T-cell (primary cell): ENCODE data around the gene GLCCI1. TPM values are rescaled to one million over a fixed set of nuclear protein-coding genes. Genes with fewer than 3 reads are reported as not detected.
A peak's percentile ranks its signal among the peaks of the same experiment; 100 is the strongest.

Source experiments
- ATAC-seq, 4 experiments: fragments of 200-7000 bp in 3 of 4; fragments of 150-1000 bp in 1 of 4; cut with Tn5 transposase; replicated peaks in 1 of 4; 1 replicate in 3 of 4; 2 replicates in 1 of 4; pipeline ENCODE4 v1.10.0; 2021; ENCODE audit warnings: moderate library complexity in 3 of 4, mild to moderate bottlenecking in 2 of 4, moderate number of reproducible peaks in 1 of 4
- CTCF ChIA-PET, 2 donors: fragments of 300-600 bp; sonication (Branson Sonifier 250); formaldehyde crosslinking; loops; one replicate each; lab custom pipeline; 2022; ENCODE audit warnings: antibody characterized with exemption in 2 of 2; lab: Charles Lee
- POLR2A ChIA-PET, 2 donors: fragments of 300-600 bp; sonication (Branson Sonifier 250); formaldehyde crosslinking; loops; one replicate each; lab custom pipeline; 2022; ENCODE audit warnings: antibody characterized with exemption in 2 of 2; lab: Charles Lee
- DNase-seq, 35 experiments: peaks; one replicate each; pipeline versions ENCODE4 v3.0.0 to v3.0.0-alpha.2; 2013 to 2023
- H3K27ac ChIP-seq: one replicate; pipeline ENCODE4 v1.5.1; 2013; ENCODE audit warnings: low read length
- H3K27me3 ChIP-seq, 2 experiments: replicated peaks in 1 of 2; 1 replicate in 1 of 2; 2 replicates in 1 of 2; pipeline versions ENCODE4 v1.6.1 to v1.7.0; 2013; ENCODE audit warnings: low read length in 1 of 2, mixed read lengths in 1 of 2; ENCODE audit not compliant: control insufficient read depth in 2 of 2, insufficient read depth in 2 of 2; ENCODE audit errors: extremely low read depth in 1 of 2
- H3K36me3 ChIP-seq, 2 donors: 1 replicate in 1 of 2; 2 replicates in 1 of 2; pipeline versions ENCODE4 v1.6.1 to v1.7.0; 2013; ENCODE audit warnings: low read length in 1 of 2; ENCODE audit not compliant: control insufficient read depth in 2 of 2, insufficient read depth in 1 of 2; ENCODE audit errors: extremely low read depth in 1 of 2
- H3K4me1 ChIP-seq, 2 experiments: 1 replicate in 1 of 2; 2 replicates in 1 of 2; pipeline versions ENCODE4 v1.6.1 to v1.7.0; 2013; ENCODE audit warnings: low read length in 2 of 2, mixed read lengths in 1 of 2; ENCODE audit not compliant: insufficient read depth in 2 of 2, control insufficient read depth in 1 of 2; ENCODE audit errors: extremely low read depth in 1 of 2
- H3K4me3 ChIP-seq, 2 donors: 1 replicate in 1 of 2; 2 replicates in 1 of 2; pipeline versions ENCODE4 v1.5.1 to v1.7.0; 2013; ENCODE audit warnings: mild to moderate bottlenecking in 2 of 2, low read length in 1 of 2, moderate library complexity in 1 of 2; ENCODE audit not compliant: control insufficient read depth in 1 of 2; ENCODE audit errors: extremely low read depth in 1 of 2
- H3K9me3 ChIP-seq: 2 replicates; pipeline ENCODE4 v1.7.0; 2013
- H3K27ac Mint-ChIP-seq, 2 donors: one replicate each; pipeline ENCODE4 v1.8.0; 2020 to 2021; ENCODE audit warnings: mild to moderate bottlenecking in 2 of 2, mixed read lengths in 2 of 2
- H3K27me3 Mint-ChIP-seq, 2 donors: one replicate each; pipeline ENCODE4 v1.8.0; 2021 to 2022; ENCODE audit warnings: mixed read lengths in 2 of 2
- H3K36me3 Mint-ChIP-seq: one replicate; pipeline ENCODE4 v1.8.0; 2021; ENCODE audit warnings: mixed read lengths
- H3K4me1 Mint-ChIP-seq, 3 donors: one replicate each; pipeline ENCODE4 v1.8.0; 2020 to 2022; ENCODE audit warnings: mixed read lengths in 3 of 3, mild to moderate bottlenecking in 1 of 3
- H3K4me3 Mint-ChIP-seq, 3 donors: one replicate each; pipeline ENCODE4 v1.8.0; 2020 to 2022; ENCODE audit warnings: mild to moderate bottlenecking in 3 of 3, mixed read lengths in 3 of 3, moderate library complexity in 3 of 3
- H3K9me3 Mint-ChIP-seq, 3 donors: one replicate each; pipeline ENCODE4 v1.8.0; 2020 to 2022; ENCODE audit warnings: mixed read lengths in 3 of 3
- WGBS: methylation state at CpG from one replicate; pipeline ENCODE4 v1.1.5; 2013; ENCODE audit warnings: missing lambda C conversion rate; ENCODE audit not compliant: insufficient coverage; 5-methylcytosine and 5-hydroxymethylcytosine counted together
- total RNA-seq, 35 experiments: library from RNA in 6 of 35; stranded (reverse) in 6 of 35; fragments of 120-200 nt in 1 of 35; gene quantifications; one replicate each; pipeline versions ENCODE4 v1.2.1 to v1.2.4 and lab custom pipeline; 2013 to 2026

The GLCCI1 gene
- total RNA-seq, 5 donors from 2014 or later (not counting 1 experiment from before 2014, with no cell fraction given), result 30.6 to 51.5 (median 38.0) TPM

DNA sequence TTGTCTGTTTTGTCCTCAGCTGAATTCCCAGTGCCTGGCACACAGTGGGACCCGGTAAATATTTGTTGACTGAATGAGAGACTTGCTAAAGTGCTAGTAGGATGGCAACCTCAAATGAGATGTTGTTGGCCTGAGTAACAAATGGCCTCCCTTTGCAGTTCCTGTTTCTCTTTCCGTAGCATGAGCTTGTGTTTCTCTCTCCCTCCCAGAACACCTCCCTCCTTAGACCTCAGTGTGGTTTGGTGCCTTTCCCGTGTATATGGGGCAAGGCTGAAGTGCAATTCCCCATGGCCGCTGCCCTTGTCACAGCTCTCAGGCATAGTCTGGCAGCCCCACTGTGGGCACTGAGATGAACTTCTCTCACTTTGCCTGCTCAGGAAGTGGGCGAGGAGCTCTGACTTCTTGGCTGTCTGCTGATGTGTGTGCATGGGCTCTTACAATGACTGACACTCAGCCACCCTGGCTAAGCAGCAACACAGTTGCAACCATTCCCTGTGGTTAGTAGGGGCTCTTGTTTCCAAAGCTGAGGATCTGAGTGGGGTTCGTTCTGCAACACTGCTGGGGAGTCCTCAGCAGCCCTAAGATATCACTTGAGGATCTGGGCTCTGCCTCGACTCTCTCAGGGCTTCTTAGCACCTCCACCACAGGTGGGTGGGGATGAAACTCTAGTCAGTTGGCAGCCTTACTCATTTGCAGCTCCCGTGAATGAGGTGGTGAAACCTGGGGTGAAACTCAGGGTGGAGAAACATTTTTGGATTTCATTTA lies 157.3 kb downstream of the GLCCI1 start:
- Mint-ChIP-seq H3K4me3 (peak overlapping the region; percentile 45 to 77 (median 66)), H3K27me3 (no peaks in the 10 kb centered on the region), H3K4me1 (peaks cover 84 to 86% (median 85%) of the 10 kb centered on the region in 3 donors), H3K9me3 (no peaks in the 10 kb centered on the region), H3K36me3 (peaks cover 5% of the 10 kb centered on the region), H3K27ac (peak overlapping the region; percentile 99 to 100)
- Histone ChIP-seq H3K4me3 (peak overlapping the region; percentile 5 to 10), H3K27me3 (no peaks in the 10 kb centered on the region), H3K36me3 (no peaks in the 10 kb centered on the region), H3K4me1 (peaks cover 44 to 73% of the 10 kb centered on the region in 2 experiments), H3K27ac (peak overlapping the region; percentile 92), H3K9me3 (no peaks in the 10 kb centered on the region)
- ChIA-PET CTCF (interaction anchor here (0.6 to 2.0 kb wide), 9 partner anchors 9 to 486 kb away, joined by 3 to 12 read pairs (median 5); partner anchors contain the start of gene UMAD1 (in 1 of the 2)), POLR2A (interaction anchor here (0.5 to 1.9 kb wide), 8 partner anchors 8 to 181 kb away, joined by 3 to 7 read pairs (median 3); no protein-coding TSS in a partner anchor)
- peak; percentile 67 to 91 (median 79) for DNase-seq
- WGBS, result 10% methylated on average over 4 of the region's 8 CpGs
- peak; percentile 97 to 99 (median 98) for ATAC-seq

DNA sequence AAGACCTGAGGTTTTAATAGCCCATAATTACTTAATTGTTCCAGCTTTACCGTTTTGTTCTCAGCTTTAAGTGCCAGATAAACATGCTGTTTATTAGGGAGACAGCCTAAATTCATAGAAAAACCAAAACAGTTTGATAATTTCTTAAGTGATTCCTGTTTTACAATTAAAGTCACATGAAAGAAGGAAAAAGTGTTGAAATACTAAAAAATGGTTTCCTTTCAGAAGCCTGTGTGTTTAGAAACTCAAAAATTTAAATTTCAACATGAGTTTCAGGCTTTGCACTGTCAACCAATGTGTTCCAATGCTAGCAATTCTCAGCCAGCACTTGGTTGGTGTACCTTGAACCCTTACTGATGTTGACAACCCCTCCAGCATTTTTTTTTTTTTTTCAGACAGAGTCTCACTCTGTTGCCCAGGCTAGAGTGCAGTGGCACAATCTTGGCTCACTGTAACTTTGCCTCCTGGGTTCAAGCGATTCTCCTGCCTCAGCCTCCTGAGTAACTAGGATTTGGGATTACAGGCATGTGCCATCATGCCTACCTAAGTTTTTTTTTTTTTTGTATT lies 158.1 kb downstream of the GLCCI1 start:
- Histone ChIP-seq H3K27me3 (no peaks in the 10 kb centered on the region), H3K4me1 (peaks cover 51 to 78% of the 10 kb centered on the region in 2 experiments), H3K9me3 (no peaks in the 10 kb centered on the region), H3K4me3 (no peak overlapping the region), H3K36me3 (no peaks in the 10 kb centered on the region), H3K27ac (peak overlapping the region; percentile 92)
- ATAC-seq, result no peak
- peaks cover 86 to 87% (median 86%) of the 10 kb centered on the region in 3 donors for H3K4me1 Mint-ChIP-seq
- H3K4me3 Mint-ChIP-seq, result peak overlapping the region in 2 of 3 donors; percentile 32 to 77
- peak overlapping the region; percentile 99 to 100 for H3K27ac Mint-ChIP-seq
- POLR2A ChIA-PET, result interaction anchor here (0.5 to 1.4 kb wide), 4 partner anchors 50 to 182 kb away, joined by 3 read pairs; no protein-coding TSS in a partner anchor
- CTCF ChIA-PET, result interaction anchor here in 1 of 2 donors (1.0 to 2.0 kb wide), 4 partner anchors 42 to 486 kb away, joined by 3 to 9 read pairs (median 5); partner anchors contain the start of gene UMAD1
- peaks cover 5% of the 10 kb centered on the region for H3K36me3 Mint-ChIP-seq
- H3K9me3 Mint-ChIP-seq, result no peaks in the 10 kb centered on the region
- no peaks in the 10 kb centered on the region for H3K27me3 Mint-ChIP-seq
- no CpG with 5 or more reads among the region's 2 CpGs for WGBS
- DNase-seq, result no peak

DNA sequence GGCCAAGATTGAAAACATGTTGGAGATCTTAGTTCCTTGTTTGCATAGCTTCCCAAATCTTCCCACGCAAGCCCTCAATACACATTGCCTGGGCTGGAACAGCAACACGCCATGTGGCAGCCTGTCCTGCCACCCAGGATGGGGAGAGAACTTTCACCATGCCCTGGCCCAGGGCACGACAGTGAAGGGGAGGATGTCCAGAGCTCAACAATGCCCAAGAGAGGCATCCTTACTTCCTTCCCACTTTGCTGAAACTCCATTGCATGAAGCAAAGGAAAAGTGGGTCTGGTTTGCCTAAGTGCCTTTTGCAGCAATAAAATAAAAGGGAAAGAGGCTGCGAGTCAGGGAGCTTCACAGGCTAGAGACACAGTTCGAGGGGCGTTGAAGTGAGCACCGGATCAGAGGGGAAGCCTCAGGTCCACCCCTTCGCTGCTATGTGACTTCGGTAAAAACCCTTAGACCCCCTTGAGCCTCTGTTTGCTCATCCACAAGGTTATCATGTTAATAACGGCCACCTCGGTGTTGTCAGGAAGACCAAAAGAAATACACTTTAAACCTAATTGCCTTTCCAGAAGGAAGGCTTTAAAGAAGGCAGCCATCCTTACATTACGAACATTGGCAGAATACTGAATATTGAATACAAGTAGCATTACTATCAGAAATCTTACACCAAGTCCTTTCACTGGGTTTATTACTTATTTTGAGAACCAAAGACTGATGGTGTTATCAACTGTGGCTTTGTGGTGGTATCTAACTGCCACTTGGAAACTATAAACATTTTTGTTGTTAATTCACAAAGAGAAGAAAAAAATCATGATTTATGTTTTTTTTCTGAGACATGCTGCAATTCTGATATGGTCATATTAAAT lies 160.1 kb downstream of the GLCCI1 start:
- peak in 1 of 35 experiments; percentile 55 for DNase-seq
- Mint-ChIP-seq H3K27me3 (no peaks in the 10 kb centered on the region), H3K4me3 (peak overlapping the region in 2 of 3 donors; percentile 19 to 77), H3K27ac (peak overlapping the region; percentile 99 to 100), H3K36me3 (peaks cover 5% of the 10 kb centered on the region), H3K9me3 (no peaks in the 10 kb centered on the region), H3K4me1 (peaks cover 92 to 96% (median 95%) of the 10 kb centered on the region in 3 donors)
- peak overlapping the region; percentile 92 for H3K27ac ChIP-seq
- no peaks in the 10 kb centered on the region for H3K36me3 ChIP-seq
- no peak for ATAC-seq
- CTCF ChIA-PET, result interaction anchor here in 1 of 2 donors (1.0 kb wide), 1 partner anchor 21 kb away, joined by 3 read pairs; no protein-coding TSS in a partner anchor
- 66% methylated on average over 6 of the region's 12 CpGs for WGBS
- POLR2A ChIA-PET, result interaction anchor here (0.6 kb wide), 2 partner anchors 20 to 149 kb away, joined by 3 read pairs; no protein-coding TSS in a partner anchor
- H3K4me1 ChIP-seq, result peaks cover 69 to 88% of the 10 kb centered on the region in 2 experiments
- H3K4me3 ChIP-seq, result no peak overlapping the region
- no peaks in the 10 kb centered on the region for H3K27me3 ChIP-seq
- H3K9me3 ChIP-seq, result no peaks in the 10 kb centered on the region

DNA sequence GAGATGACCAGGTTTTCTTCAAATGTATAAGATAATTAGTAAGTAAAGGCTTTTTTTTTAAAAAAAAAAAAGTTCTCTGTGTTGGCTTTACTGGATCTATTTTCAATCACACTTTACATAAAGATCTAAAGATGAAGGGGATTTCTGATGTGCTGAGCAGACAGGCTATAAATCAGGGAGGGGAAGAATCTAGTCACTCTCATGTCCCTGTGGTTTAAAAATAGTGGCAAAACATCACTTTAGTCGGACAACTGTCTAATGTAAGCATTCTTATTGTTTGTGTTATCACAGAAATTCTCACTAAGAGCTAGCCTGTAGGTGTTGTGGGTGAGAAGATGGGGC lies 160.7 kb downstream of the GLCCI1 start:
- H3K9me3 Mint-ChIP-seq, result no peaks in the 10 kb centered on the region

DNA sequence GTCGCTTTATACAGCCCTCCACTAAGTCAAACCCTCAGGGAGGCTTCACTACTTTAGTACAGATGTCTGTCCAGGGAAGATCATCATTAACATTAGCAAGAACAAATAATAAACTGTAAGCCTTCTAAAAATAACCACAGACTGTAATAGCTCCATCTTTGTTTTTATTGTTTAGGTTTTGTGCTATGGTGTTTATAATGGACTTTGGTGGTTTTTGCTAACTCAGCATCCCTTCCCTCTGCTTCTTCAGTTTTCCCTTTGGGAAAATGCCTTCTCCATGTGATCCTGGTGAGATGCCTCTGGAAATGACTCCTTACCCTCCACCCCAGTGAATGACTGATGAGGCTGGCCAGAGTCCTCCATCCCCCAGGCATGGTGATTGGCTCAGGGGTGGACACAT lies 162.1 kb downstream of the GLCCI1 start:
- Mint-ChIP-seq H3K27ac (peak overlapping the region; percentile 95 to 97), H3K4me3 (no peak overlapping the region), H3K27me3 (no peaks in the 10 kb centered on the region), H3K9me3 (no peaks in the 10 kb centered on the region), H3K4me1 (peaks cover 88 to 94% (median 94%) of the 10 kb centered on the region in 3 donors), H3K36me3 (peaks cover 5% of the 10 kb centered on the region)
- Histone ChIP-seq H3K4me3 (no peak overlapping the region), H3K36me3 (no peaks in the 10 kb centered on the region), H3K27me3 (no peaks in the 10 kb centered on the region), H3K4me1 (peaks cover 70 to 84% of the 10 kb centered on the region in 2 experiments), H3K9me3 (no peaks in the 10 kb centered on the region), H3K27ac (peak overlapping the region; percentile 92)
- no peak for DNase-seq
- no peak for ATAC-seq
- WGBS, result 100% methylated on average over 1 of the region's 1 CpG
- POLR2A ChIA-PET, result interaction anchor here in 1 of 2 donors (0.6 to 2.1 kb wide), 2 partner anchors 46 to 286 kb away, joined by 3 to 10 read pairs; no protein-coding TSS in a partner anchor
- CTCF ChIA-PET, result interaction anchor here in 1 of 2 donors (0.5 kb wide), 1 partner anchor 367 kb away, joined by 3 read pairs; no protein-coding TSS in a partner anchor

More for the DNA sequence above, 160.7 kb downstream of the GLCCI1 start:
- CTCF ChIA-PET, result interaction anchor here in 1 of 2 donors (1.0 kb wide), 1 partner anchor 20 kb away, joined by 3 read pairs; no protein-coding TSS in a partner anchor
- Histone ChIP-seq H3K27me3 (no peaks in the 10 kb centered on the region), H3K27ac (peak overlapping the region; percentile 92), H3K36me3 (no peaks in the 10 kb centered on the region), H3K9me3 (no peaks in the 10 kb centered on the region), H3K4me1 (peaks cover 75 to 87% of the 10 kb centered on the region in 2 experiments), H3K4me3 (no peak overlapping the region)
- peak in 1 of 35 experiments; percentile 66 for DNase-seq
- H3K4me1 Mint-ChIP-seq, result peaks cover 95 to 98% (median 97%) of the 10 kb centered on the region in 3 donors
- WGBS, result no CpG with 5 or more reads among the region's 1 CpG
- peaks cover 5% of the 10 kb centered on the region for H3K36me3 Mint-ChIP-seq
- POLR2A ChIA-PET, result no interaction called here
- no peaks in the 10 kb centered on the region for H3K27me3 Mint-ChIP-seq
- H3K27ac Mint-ChIP-seq, result peak overlapping the region; percentile 99 to 100
- no peak for ATAC-seq
- peak overlapping the region in 1 of 3 donors; percentile 77 for H3K4me3 Mint-ChIP-seq
